Caco-2 (cell line): ENCODE results near the gene DGKE. TPM values are rescaled to one million over a fixed set of nuclear protein-coding genes. Genes with fewer than 3 reads are reported as not detected.

Experiments used
- total RNA-seq: library from RNA; stranded (reverse); gene quantifications from 2 replicates; pipeline ENCODE4 v1.2.3, GENCODE V29; 2022

DGKE gene
- total RNA-seq, 1 experiment from 2014 or later: 15.5 TPM

Other genes starting within 250 kb of the DGKE start
- gene NOG, start 240.5 kb upstream of the DGKE start, total RNA-seq: 0.28 and 0.32 TPM in 2 replicates
- 2.9 and 4.6 TPM in 2 replicates for gene C17orf67, start 231 bp upstream of the DGKE start, total RNA-seq
- 85.6 and 89.4 TPM in 2 replicates for gene TRIM25, start 79.9 kb downstream of the DGKE start, total RNA-seq
- 26.9 and 27.0 TPM in 2 replicates for gene COIL, start 126.9 kb downstream of the DGKE start, total RNA-seq
- 40.5 and 44.3 TPM in 2 replicates for gene SCPEP1, start 144.0 kb downstream of the DGKE start, total RNA-seq